ENCODE results near the gene LETMD1. TPM values are rescaled to one million over a fixed set of nuclear protein-coding genes. Genes with fewer than 3 reads are reported as not detected.

LETMD1 gene
- total RNA-seq, 1 donor from 2014 or later = 20.6 TPM

GRCh38 chr12:51036279-51036678 lies 11.8 kb upstream of the LETMD1 start:
- Histone ChIP-seq H3K9me3 (replicated peaks) (no peaks in the 10 kb centered on the region), H3K27ac (replicated peaks) (no peak overlapping the region), H3K36me3 (no peaks in the 10 kb centered on the region), H3K4me3 (no peak overlapping the region), H3K4me1 (no peaks in the 10 kb centered on the region), H3K27me3 (ENCODE audit: low read depth) (no peaks in the 10 kb centered on the region)
- intact Hi-C loops (cut with micrococcal nuclease) = no loop called here
- no peak for DNase-seq
- TF ChIP-seq, protein P1, sequence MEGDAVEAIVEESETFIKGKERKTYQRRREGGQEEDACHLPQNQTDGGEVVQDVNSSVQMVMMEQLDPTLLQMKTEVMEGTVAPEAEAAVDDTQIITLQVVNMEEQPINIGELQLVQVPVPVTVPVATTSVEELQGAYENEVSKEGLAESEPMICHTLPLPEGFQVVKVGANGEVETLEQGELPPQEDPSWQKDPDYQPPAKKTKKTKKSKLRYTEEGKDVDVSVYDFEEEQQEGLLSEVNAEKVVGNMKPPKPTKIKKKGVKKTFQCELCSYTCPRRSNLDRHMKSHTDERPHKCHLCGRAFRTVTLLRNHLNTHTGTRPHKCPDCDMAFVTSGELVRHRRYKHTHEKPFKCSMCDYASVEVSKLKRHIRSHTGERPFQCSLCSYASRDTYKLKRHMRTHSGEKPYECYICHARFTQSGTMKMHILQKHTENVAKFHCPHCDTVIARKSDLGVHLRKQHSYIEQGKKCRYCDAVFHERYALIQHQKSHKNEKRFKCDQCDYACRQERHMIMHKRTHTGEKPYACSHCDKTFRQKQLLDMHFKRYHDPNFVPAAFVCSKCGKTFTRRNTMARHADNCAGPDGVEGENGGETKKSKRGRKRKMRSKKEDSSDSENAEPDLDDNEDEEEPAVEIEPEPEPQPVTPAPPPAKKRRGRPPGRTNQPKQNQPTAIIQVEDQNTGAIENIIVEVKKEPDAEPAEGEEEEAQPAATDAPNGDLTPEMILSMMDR (IDR thresholded peaks at IDR 0.05; ENCODE audit: borderline replicate concordance) = no peak

GRCh38 chr12:51048661-51049251 lies 629 bp downstream of the LETMD1 start:
- DNase-seq = no peak
- Histone ChIP-seq H3K4me3 (peak overlapping the region; percentile 89), H3K4me1 (peaks cover 33% of the 10 kb centered on the region), H3K36me3 (peaks cover 31% of the 10 kb centered on the region), H3K9me3 (replicated peaks) (no peaks in the 10 kb centered on the region), H3K27ac (replicated peaks) (peak overlapping the region; percentile 99), H3K27me3 (ENCODE audit: low read depth) (no peaks in the 10 kb centered on the region)
- TF ChIP-seq, protein P1 (IDR thresholded peaks at IDR 0.05; ENCODE audit: borderline replicate concordance) = no peak
- intact Hi-C loops (cut with micrococcal nuclease) = no loop called here

- Histone ChIP-seq H3K27ac (replicated peaks) (no peak overlapping the region), H3K27me3 (ENCODE audit: low read depth) (no peaks in the 10 kb centered on the region), H3K9me3 (replicated peaks) (no peaks in the 10 kb centered on the region), H3K4me3 (peak overlapping the region; percentile 89), H3K4me1 (peaks cover 33% of the 10 kb centered on the region), H3K36me3 (peaks cover 39% of the 10 kb centered on the region)
- DNase-seq = no peak
- intact Hi-C loops (cut with micrococcal nuclease) = no loop called here
- TF ChIP-seq, protein P1 (IDR thresholded peaks at IDR 0.05; ENCODE audit: borderline replicate concordance) = no peak
Measured at GRCh38 chr12:51049525-51049924, 1.4 kb downstream of the LETMD1 start.

DNA sequence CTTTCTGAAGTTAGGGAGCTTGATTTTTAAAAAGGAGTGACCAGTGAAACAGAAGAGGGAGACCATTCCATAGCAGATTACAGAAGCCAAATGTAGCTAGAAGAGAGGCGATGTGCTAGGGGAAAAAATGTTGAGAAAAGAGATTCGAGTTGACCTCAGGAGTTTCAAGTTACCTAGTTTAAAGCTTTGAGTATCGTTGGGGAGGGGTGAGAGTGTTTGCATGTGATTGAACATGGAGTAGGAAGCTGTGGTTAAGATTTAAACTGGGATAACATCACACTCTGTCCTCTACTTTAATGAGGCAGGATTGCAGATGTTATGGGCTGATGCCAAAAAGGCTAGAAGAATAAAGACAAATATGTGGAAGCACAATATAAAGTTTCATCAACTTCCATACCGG lies 3.7 kb downstream of the LETMD1 start:
- H3K27ac ChIP-seq (replicated peaks) = no peak overlapping the region
- intact Hi-C loops (cut with micrococcal nuclease) = no loop called here
- TF ChIP-seq, protein P1 (IDR thresholded peaks at IDR 0.05; ENCODE audit: borderline replicate concordance) = no peak
- peaks cover 33% of the 10 kb centered on the region for H3K4me1 ChIP-seq
- DNase-seq = no peak
- no peaks in the 10 kb centered on the region for H3K27me3 ChIP-seq (ENCODE audit: low read depth)
- H3K9me3 ChIP-seq (replicated peaks) = no peaks in the 10 kb centered on the region
- H3K4me3 ChIP-seq = no peak overlapping the region
- peaks cover 61% of the 10 kb centered on the region for H3K36me3 ChIP-seq

DNA sequence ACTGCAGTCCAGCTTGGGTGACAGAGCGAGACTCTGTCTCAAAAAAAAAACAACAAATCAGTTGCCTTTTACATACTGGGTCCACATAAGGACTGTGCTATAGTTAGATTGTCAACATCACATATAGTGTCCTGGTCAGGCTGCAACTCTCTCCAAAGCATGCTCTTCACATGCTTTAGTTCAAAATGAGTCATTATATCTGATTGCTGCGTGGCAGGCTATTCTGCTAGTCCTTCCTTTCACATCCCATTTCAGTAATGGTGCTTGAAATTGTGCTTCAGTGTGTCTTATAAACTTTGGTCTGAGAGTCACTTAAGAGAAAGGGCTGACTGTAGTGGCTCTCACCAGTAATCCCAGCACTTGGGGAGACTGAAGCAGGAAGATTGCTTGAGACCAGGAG lies 6.9 kb downstream of the LETMD1 start:
- H3K27ac ChIP-seq (replicated peaks) = no peak overlapping the region
- no peak overlapping the region for H3K4me3 ChIP-seq
- peaks cover 2% of the 10 kb centered on the region for H3K4me1 ChIP-seq
- H3K27me3 ChIP-seq (ENCODE audit: low read depth) = no peaks in the 10 kb centered on the region
- no peak for DNase-seq
- no peaks in the 10 kb centered on the region for H3K9me3 ChIP-seq (replicated peaks)
- peaks cover 93% of the 10 kb centered on the region for H3K36me3 ChIP-seq
- intact Hi-C loops (cut with micrococcal nuclease) = no loop called here
- TF ChIP-seq, protein P1 (IDR thresholded peaks at IDR 0.05; ENCODE audit: borderline replicate concordance) = no peak
